HepG2 (cell line): Measurements from ENCODE around the gene YWHAQ. TPM values are rescaled to one million over a fixed set of nuclear protein-coding genes. Genes with fewer than 3 reads are reported as not detected.

ENCODE experiments used
- ATAC-seq: fragments of 200-7000 bp; cut with Tn5 transposase; 3 replicates; pipeline ENCODE4 v1.9.1; 2020; ENCODE audit warnings: mild to moderate bottlenecking, moderate library complexity
- BruUV-seq: library from RNA; stranded (reverse); fragments of 400-500 nt; replicated peaks from 2 replicates; lab custom pipeline; 2021; lab: Mats Ljungman, UMichigan
- CTCF ChIA-PET: fragments of 300-600 bp; formaldehyde crosslinking; extraction: SDS; loops from one replicate; lab custom pipeline; 2021; ENCODE audit warnings: low total read pairs, inconsistent platforms, low intra/inter-chr PET ratio; lab: Yijun Ruan, JAX
- POLR2A ChIA-PET: fragments of 350-600 bp; sonication (Branson Sonifier 250); formaldehyde crosslinking; loops from one replicate; lab custom pipeline; 2020; ENCODE audit warnings: antibody characterized with exemption, inconsistent platforms; lab: Yijun Ruan, JAX
- DNase-seq: peaks from one replicate; pipeline ENCODE4 v3.0.0-alpha.2; 2015; ENCODE audit warnings: low spot score
- FAIRE-seq: peaks from 3 replicates; lab custom pipeline; 2011; peaks lifted over from hg19 to GRCh38; lab: Jason Lieb, UNC
- H2AFZ ChIP-seq: one replicate; pipeline ENCODE4 v1.6.1; 2011; ENCODE audit warnings: low read length, inconsistent platforms
- H3K27ac ChIP-seq: fragments of 300-600 bp; 3 replicates; pipeline ENCODE4 v1.8.0; 2011; ENCODE audit warnings: mixed run types, mild to moderate bottlenecking, mixed read lengths, low read length, inconsistent platforms; ENCODE audit not compliant: insufficient read depth; ENCODE audit errors: extremely low read length
- H3K27me3 ChIP-seq, 2 experiments: fragments of 200-600 bp in 1 of 2; 2 replicates in 1 of 2; 3 replicates in 1 of 2; pipeline versions ENCODE4 v1.6.0 to v1.8.0; 2011; ENCODE audit warnings: low read length in 2 of 2, mild to moderate bottlenecking in 2 of 2, moderate library complexity in 2 of 2, inconsistent platforms in 1 of 2; ENCODE audit not compliant: insufficient read depth in 2 of 2, control insufficient read depth in 1 of 2
- H3K36me3 ChIP-seq, 2 experiments: fragments of 200-600 bp in 1 of 2; replicated peaks in 1 of 2; 2 replicates in 1 of 2; 3 replicates in 1 of 2; pipeline versions ENCODE4 v1.5.1 to v1.8.0; 2011; ENCODE audit warnings: low read length in 2 of 2, inconsistent platforms in 1 of 2; ENCODE audit not compliant: insufficient read depth in 2 of 2, control insufficient read depth in 1 of 2
- H3K4me1 ChIP-seq: 2 replicates; pipeline ENCODE4 v1.5.1; 2012; ENCODE audit warnings: low read length, inconsistent platforms; ENCODE audit not compliant: insufficient read depth
- H3K4me2 ChIP-seq: 2 replicates; pipeline ENCODE4 v1.6.0; 2011; ENCODE audit warnings: low read depth, low read length, inconsistent platforms
- H3K4me3 ChIP-seq, 3 experiments: fragments of 200-600 bp in 1 of 3; sonication (generic), shearing (Covaris generic) in 1 of 3; replicated peaks in 1 of 3; 2 replicates each; pipeline ENCODE4 v1.5.1; 2011 to 2016; ENCODE audit warnings: low read length in 3 of 3, inconsistent platforms in 2 of 3, low read depth in 2 of 3, mild to moderate bottlenecking in 2 of 3, control low read depth in 1 of 3, mixed read lengths in 1 of 3; ENCODE audit not compliant: insufficient read depth in 1 of 3
- H3K79me2 ChIP-seq: one replicate; pipeline ENCODE4 v1.6.1; 2011; ENCODE audit warnings: low read length, inconsistent platforms; ENCODE audit not compliant: insufficient read depth
- H3K9ac ChIP-seq: 2 replicates; pipeline ENCODE4 v1.6.0; 2011; ENCODE audit warnings: mild to moderate bottlenecking, low read depth, low read length, inconsistent platforms; ENCODE audit not compliant: insufficient read depth
- H3K9me3 ChIP-seq: 2 replicates; pipeline ENCODE4 v1.5.1; 2012; ENCODE audit warnings: mild to moderate bottlenecking, low read length
- H4K20me1 ChIP-seq: 2 replicates; pipeline ENCODE4 v1.6.0; 2011; ENCODE audit warnings: inconsistent platforms, mild to moderate bottlenecking, low read length, moderate library complexity; ENCODE audit not compliant: insufficient read depth
- BHLHE40 ChIP-seq: IDR thresholded peaks from 2 replicates; pipeline ENCODE4 v1.6.1; 2011; ENCODE audit warnings: low read length, improper control_type of control experiment
- ESRRA ChIP-seq: sonication (generic); formaldehyde crosslinking; IDR thresholded peaks from 2 replicates; pipeline ENCODE4 v1.5.1; 2020; ENCODE audit warnings: mild to moderate bottlenecking, low read depth, missing genetic modification reagents
- HNRNPLL ChIP-seq: fragments of 200-400 bp; formaldehyde crosslinking; IDR thresholded peaks from 2 replicates; pipeline ENCODE4 v1.6.1; 2017; ENCODE audit warnings: mild to moderate bottlenecking, low read depth, low read length; ENCODE audit not compliant: poor library complexity, severe bottlenecking
- MIER3 ChIP-seq: IDR thresholded peaks from 2 replicates; pipeline ENCODE4 v1.6.1; 2016; ENCODE audit warnings: missing compliant biosample characterization, borderline replicate concordance
- MZF1 ChIP-seq: sonication (generic); formaldehyde crosslinking; IDR thresholded peaks from 2 replicates; pipeline ENCODE4 v1.8.1; 2023; ENCODE audit warnings: mild to moderate bottlenecking, missing genetic modification reagents, borderline replicate concordance
- NR2F2 ChIP-seq: IDR thresholded peaks from 2 replicates; pipeline ENCODE4 v1.6.1; 2012; ENCODE audit warnings: low read depth, inconsistent platforms, borderline replicate concordance
- ZNF20 ChIP-seq: sonication (generic); formaldehyde crosslinking; IDR thresholded peaks from 2 replicates; pipeline ENCODE4 v1.4.0; 2020; ENCODE audit warnings: mild to moderate bottlenecking, moderate library complexity, missing genetic modification reagents
- ZNF317 ChIP-seq: sonication (generic); formaldehyde crosslinking; IDR thresholded peaks from 2 replicates; pipeline ENCODE4 v1.5.0; 2020; ENCODE audit warnings: mild to moderate bottlenecking, missing genetic modification reagents
- ZNF501 ChIP-seq: sonication (generic); formaldehyde crosslinking; IDR thresholded peaks from 2 replicates; pipeline ENCODE4 v1.5.1; 2020; ENCODE audit warnings: mild to moderate bottlenecking, moderate library complexity, missing genetic modification reagents
- ZNF564 ChIP-seq: sonication (generic); formaldehyde crosslinking; IDR thresholded peaks from 2 replicates; pipeline ENCODE4 v1.8.1; 2023; ENCODE audit warnings: mild to moderate bottlenecking, missing genetic modification reagents
- WGBS: methylation state at CpG from one replicate; pipeline ENCODE4 v1.1.6; 2017; ENCODE audit warnings: low lambda C conversion rate; 5-methylcytosine and 5-hydroxymethylcytosine counted together
- in situ Hi-C: cut with HindIII; loops from 2 replicates; pipeline ENCODE4 v1.10.0; 2017; ENCODE audit warnings: low pct_unique_long_range_greater_than_20kb; ENCODE audit not compliant: extremely low pct_ligation_motif_present
- intact Hi-C: fragments of 100-400 bp; cut with micrococcal nuclease; formaldehyde crosslinking; loops from one replicate; pipeline ENCODE4 v1.10.0; 2022; ENCODE audit not compliant: unreplicated experiment
- polyA plus RNA-seq, 8 experiments: library from polyadenylated mRNA; depleted of rRNA in 3 of 8; stranded (reverse) in 7 of 8; unstranded in 1 of 8; fragments of >200 nt; fragmentation: Illumina TruSeq in 4 of 8; extraction: Trizol in 4 of 8; gene quantifications; 2 replicates each; pipeline versions ENCODE4 v1.2.1 to v1.2.3, GENCODE V29; 2011 to 2016; ENCODE audit warnings: low read depth in 4 of 8, missing spikeins in 1 of 8, mixed read lengths in 1 of 8; ENCODE audit not compliant: insufficient read depth in 1 of 8
- total RNA-seq, 5 experiments: library from RNA; depleted of rRNA; stranded (reverse); fragments of >200 nt; fragmentation: Illumina TruSeq; extraction: Trizol; gene quantifications; 2 replicates each; pipeline ENCODE4 v1.2.3, GENCODE V29; 2016; ENCODE audit warnings: low read depth in 1 of 5
- TF ChIP-seq, protein P1 (sequence below): IDR thresholded peaks from 2 replicates; pipeline ENCODE4 v1.6.1; 2018; ENCODE audit warnings: missing genetic modification reagents, mild to moderate bottlenecking, missing compliant biosample characterization
- TF ChIP-seq, protein P2 (sequence below): sonication (generic); formaldehyde crosslinking; IDR thresholded peaks from 2 replicates; pipeline ENCODE4; 2020; ENCODE audit warnings: missing genetic modification reagents, mild to moderate bottlenecking, borderline replicate concordance
- TF ChIP-seq, protein P3 (sequence below): fragments of 450-650 bp; IDR thresholded peaks from 2 replicates; pipeline ENCODE4 v1.6.1; 2016

The YWHAQ gene
- total and polyA plus RNA-seq, 2 of the 13 experiments (the other 11 are each of a cell fraction or from before 2014, with no cell fraction given): 160 to 304 TPM

GRCh38 chr2:9661261-9661660 lies 30.5 kb upstream of the YWHAQ start:
- Histone ChIP-seq H3K79me2 (no peaks in the 10 kb centered on the region), H3K27me3 (peaks cover 3 to 20% of the 10 kb centered on the region in 2 experiments; a peak in 2 of 5 replicates), H3K9ac (no peak overlapping the region), H4K20me1 (no peaks in the 10 kb centered on the region), H3K4me1 (peaks cover 18% of the 10 kb centered on the region), H2AFZ (no peak overlapping the region), H3K4me2 (no peak overlapping the region), H3K36me3 (no peaks in the 10 kb centered on the region), H3K4me3 (no peak overlapping the region), H3K27ac (no peak overlapping the region), H3K9me3 (no peaks in the 10 kb centered on the region)
- WGBS: 13% methylated on average over 1 of the region's 8 CpGs
- TF ChIP-seq NR2F2 (no peak), MIER3 (no peak), ZNF501 (no peak), ZNF564 (no peak), BHLHE40 (no peak), ESRRA (CRISPR knock-in tag) (no peak), MZF1 (CRISPR knock-in tag) (no peak)
- TF ChIP-seq, protein P1, sequence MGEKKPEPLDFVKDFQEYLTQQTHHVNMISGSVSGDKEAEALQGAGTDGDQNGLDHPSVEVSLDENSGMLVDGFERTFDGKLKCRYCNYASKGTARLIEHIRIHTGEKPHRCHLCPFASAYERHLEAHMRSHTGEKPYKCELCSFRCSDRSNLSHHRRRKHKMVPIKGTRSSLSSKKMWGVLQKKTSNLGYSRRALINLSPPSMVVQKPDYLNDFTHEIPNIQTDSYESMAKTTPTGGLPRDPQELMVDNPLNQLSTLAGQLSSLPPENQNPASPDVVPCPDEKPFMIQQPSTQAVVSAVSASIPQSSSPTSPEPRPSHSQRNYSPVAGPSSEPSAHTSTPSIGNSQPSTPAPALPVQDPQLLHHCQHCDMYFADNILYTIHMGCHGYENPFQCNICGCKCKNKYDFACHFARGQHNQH: no peak
- DNase-seq (no peak), FAIRE-seq (no peak), ATAC-seq (no peak)
- ChIA-PET CTCF (no interaction called here), POLR2A (no interaction called here)
- in situ Hi-C loops (no loop called here), intact Hi-C loops (no loop called here)
- no TSS peak for BruUV-seq

DNA sequence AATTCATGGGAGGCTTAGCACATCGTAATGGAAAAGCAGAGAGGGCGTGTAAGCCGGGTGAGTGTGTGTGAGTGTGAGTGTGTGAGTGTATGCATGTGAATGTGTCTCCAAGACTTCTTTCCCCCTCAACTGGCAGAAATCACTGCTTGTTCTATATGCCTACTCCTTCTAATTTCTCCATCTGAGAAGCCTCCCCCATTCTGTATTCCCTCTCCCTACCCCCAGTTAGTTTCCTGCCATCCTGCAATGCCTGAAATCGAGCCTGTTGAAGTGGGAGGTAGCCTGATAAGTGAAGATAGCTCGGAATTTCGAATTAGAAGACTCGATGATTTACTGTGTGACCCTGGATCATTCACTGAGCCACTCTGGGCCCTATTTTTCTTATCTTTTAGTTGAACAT lies 30.0 kb upstream of the YWHAQ start:
- CTCF ChIA-PET: no interaction called here
- WGBS: 36% methylated on average over 7 of the region's 7 CpGs
- no peak overlapping the region for H3K4me2 ChIP-seq
- POLR2A ChIA-PET: no interaction called here
- H3K9ac ChIP-seq: no peak overlapping the region
- no peak for ATAC-seq
- in situ Hi-C loops (no loop called here), intact Hi-C loops (no loop called here)
- H3K4me3 ChIP-seq: no peak overlapping the region
- H2AFZ ChIP-seq: no peak overlapping the region
- H3K79me2 ChIP-seq: no peaks in the 10 kb centered on the region
- no TSS peak for BruUV-seq
- no peak for DNase-seq
- H3K4me1 ChIP-seq: peaks cover 23% of the 10 kb centered on the region
- TF ChIP-seq ZNF20 (CRISPR knock-in tag) (no peak), HNRNPLL (no peak), ZNF317 (no peak)
- TF ChIP-seq, protein P2, sequence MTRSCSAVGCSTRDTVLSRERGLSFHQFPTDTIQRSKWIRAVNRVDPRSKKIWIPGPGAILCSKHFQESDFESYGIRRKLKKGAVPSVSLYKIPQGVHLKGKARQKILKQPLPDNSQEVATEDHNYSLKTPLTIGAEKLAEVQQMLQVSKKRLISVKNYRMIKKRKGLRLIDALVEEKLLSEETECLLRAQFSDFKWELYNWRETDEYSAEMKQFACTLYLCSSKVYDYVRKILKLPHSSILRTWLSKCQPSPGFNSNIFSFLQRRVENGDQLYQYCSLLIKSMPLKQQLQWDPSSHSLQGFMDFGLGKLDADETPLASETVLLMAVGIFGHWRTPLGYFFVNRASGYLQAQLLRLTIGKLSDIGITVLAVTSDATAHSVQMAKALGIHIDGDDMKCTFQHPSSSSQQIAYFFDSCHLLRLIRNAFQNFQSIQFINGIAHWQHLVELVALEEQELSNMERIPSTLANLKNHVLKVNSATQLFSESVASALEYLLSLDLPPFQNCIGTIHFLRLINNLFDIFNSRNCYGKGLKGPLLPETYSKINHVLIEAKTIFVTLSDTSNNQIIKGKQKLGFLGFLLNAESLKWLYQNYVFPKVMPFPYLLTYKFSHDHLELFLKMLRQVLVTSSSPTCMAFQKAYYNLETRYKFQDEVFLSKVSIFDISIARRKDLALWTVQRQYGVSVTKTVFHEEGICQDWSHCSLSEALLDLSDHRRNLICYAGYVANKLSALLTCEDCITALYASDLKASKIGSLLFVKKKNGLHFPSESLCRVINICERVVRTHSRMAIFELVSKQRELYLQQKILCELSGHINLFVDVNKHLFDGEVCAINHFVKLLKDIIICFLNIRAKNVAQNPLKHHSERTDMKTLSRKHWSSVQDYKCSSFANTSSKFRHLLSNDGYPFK (CRISPR knock-in tag): no peak
- TF ChIP-seq, protein P3, sequence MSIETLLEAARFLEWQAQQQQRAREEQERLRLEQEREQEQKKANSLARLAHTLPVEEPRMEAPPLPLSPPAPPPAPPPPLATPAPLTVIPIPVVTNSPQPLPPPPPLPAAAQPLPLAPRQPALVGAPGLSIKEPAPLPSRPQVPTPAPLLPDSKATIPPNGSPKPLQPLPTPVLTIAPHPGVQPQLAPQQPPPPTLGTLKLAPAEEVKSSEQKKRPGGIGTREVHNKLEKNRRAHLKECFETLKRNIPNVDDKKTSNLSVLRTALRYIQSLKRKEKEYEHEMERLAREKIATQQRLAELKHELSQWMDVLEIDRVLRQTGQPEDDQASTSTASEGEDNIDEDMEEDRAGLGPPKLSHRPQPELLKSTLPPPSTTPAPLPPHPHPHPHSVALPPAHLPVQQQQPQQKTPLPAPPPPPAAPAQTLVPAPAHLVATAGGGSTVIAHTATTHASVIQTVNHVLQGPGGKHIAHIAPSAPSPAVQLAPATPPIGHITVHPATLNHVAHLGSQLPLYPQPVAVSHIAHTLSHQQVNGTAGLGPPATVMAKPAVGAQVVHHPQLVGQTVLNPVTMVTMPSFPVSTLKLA: no peak
- TF ChIP-seq, all 625 proteins: peak for 0
- peaks cover 3 to 20% of the 10 kb centered on the region in 2 experiments; a peak in 2 of 5 replicates for H3K27me3 ChIP-seq
- no peak overlapping the region for H3K27ac ChIP-seq
- H3K36me3 ChIP-seq: no peaks in the 10 kb centered on the region
- no peaks in the 10 kb centered on the region for H3K9me3 ChIP-seq
- no peak for FAIRE-seq
- H4K20me1 ChIP-seq: no peaks in the 10 kb centered on the region
